K562 (cell line): ENCODE results near the gene RDH5. TPM values are rescaled to one million over a fixed set of nuclear protein-coding genes. Genes with fewer than 3 reads are reported as not detected.

Experiments
- CHD1 ChIP-seq: fragments of 200-600 bp; sonication (generic); IDR thresholded peaks from one replicate; pipeline ENCODE4 v1.6.1; 2012; ENCODE audit warnings: mild to moderate bottlenecking, moderate library complexity, low read length, inconsistent platforms
- ELK1 ChIP-seq: sonication (generic); formaldehyde crosslinking; IDR thresholded peaks from 2 replicates; pipeline ENCODE4 v1.8.1; 2022; ENCODE audit warnings: missing genetic modification reagents
- FOSL1 ChIP-seq: fragments of 200-800 bp; sonication (Bioruptor generic); conservative IDR thresholded peaks from 2 replicates; pipeline ENCODE4 v1.6.1; 2016; ENCODE audit warnings: missing genetic modification characterization, missing compliant biosample characterization
- IRF1 ChIP-seq: sonication (generic); formaldehyde crosslinking; IDR thresholded peaks from 2 replicates; pipeline ENCODE4 v1.8.0; 2022; ENCODE audit warnings: missing genetic modification reagents, mild to moderate bottlenecking, borderline replicate concordance
- KLF6 ChIP-seq: fragments of 250-450 bp; sonication (Bioruptor Pico); IDR thresholded peaks from 2 replicates; pipeline ENCODE4 v1.4.0; 2020; ENCODE audit warnings: mild to moderate bottlenecking, moderate library complexity, borderline replicate concordance
- L3MBTL2 ChIP-seq: fragments of 450-650 bp; IDR thresholded peaks from 2 replicates; pipeline ENCODE4 v1.6.1; 2016; ENCODE audit warnings: mild to moderate bottlenecking, moderate library complexity
- MAFG ChIP-seq: fragments of 450-650 bp; conservative IDR thresholded peaks from 2 replicates; pipeline ENCODE4 v1.6.1; 2016; ENCODE audit warnings: missing genetic modification characterization, missing compliant biosample characterization
- POLR3G ChIP-seq: IDR thresholded peaks from 2 replicates; pipeline ENCODE4 v1.6.1; 2011; ENCODE audit not compliant: insufficient read length, insufficient replicate concordance; ENCODE audit errors: extremely low read depth
- PRPF4 ChIP-seq: fragments of 200-400 bp; formaldehyde crosslinking; IDR thresholded peaks from one replicate; pipeline ENCODE4 v1.6.1; 2017; ENCODE audit warnings: low read length, low read depth, mild to moderate bottlenecking; ENCODE audit not compliant: insufficient read depth, poor library complexity, severe bottlenecking
- REST ChIP-seq, 2 experiments: fragments of 450-650 bp; formaldehyde crosslinking in 1 of 2; IDR thresholded peaks; 2 replicates each; pipeline versions ENCODE4 v1.4.0 to v1.6.1; 2014 to 2020; ENCODE audit warnings: mild to moderate bottlenecking in 2 of 2, borderline replicate concordance in 1 of 2, low read depth in 1 of 2
- SMAD4 ChIP-seq: fragments of 250-450 bp; sonication (Bioruptor Pico); conservative IDR thresholded peaks from 2 replicates; pipeline ENCODE4 v1.8.0; 2021; ENCODE audit warnings: inconsistent platforms, mild to moderate bottlenecking, moderate library complexity
- TOE1 ChIP-seq, 2 experiments: fragments of 450-650 bp in 1 of 2; sonication (generic) in 1 of 2; formaldehyde crosslinking in 1 of 2; IDR thresholded peaks; 2 replicates each; pipeline versions ENCODE4 v1.7.1 to v1.8.0; 2016 to 2022; ENCODE audit warnings: borderline replicate concordance in 2 of 2, mild to moderate bottlenecking in 2 of 2, antibody characterized with exemption in 1 of 2, inconsistent platforms in 1 of 2, low read depth in 1 of 2, missing genetic modification reagents in 1 of 2, moderate library complexity in 1 of 2
- ZBTB8A ChIP-seq: fragments of 450-650 bp; IDR thresholded peaks from 2 replicates; pipeline ENCODE4 v1.6.1; 2018; ENCODE audit warnings: mild to moderate bottlenecking, moderate library complexity; ENCODE audit not compliant: partially characterized antibody
- ZNF232 ChIP-seq: sonication (generic); formaldehyde crosslinking; IDR thresholded peaks from 2 replicates; pipeline ENCODE4 v1.8.0; 2022; ENCODE audit warnings: mild to moderate bottlenecking, missing genetic modification reagents
- ZNF561 ChIP-seq: fragments of 450-650 bp; formaldehyde crosslinking; conservative IDR thresholded peaks from 2 replicates; pipeline ENCODE4 v1.4.0; 2020; ENCODE audit warnings: mild to moderate bottlenecking, moderate library complexity
- polyA plus RNA-seq, 8 experiments: library from polyadenylated mRNA; depleted of rRNA in 4 of 8; stranded (reverse) in 5 of 8; unstranded in 3 of 8; fragments of >200 nt; fragmentation: Nextera tagmentation in 2 of 8; fragmentation: Illumina TruSeq in 1 of 8; extraction: Ambion mirVana in 2 of 8; extraction: Trizol in 1 of 8; gene quantifications; 2 replicates each; pipeline versions ENCODE4 v1.2.1 to v1.2.3, GENCODE V29; 2011 to 2014; ENCODE audit warnings: inconsistent platforms in 1 of 8, missing spikeins in 1 of 8
- total RNA-seq, 7 experiments: library from RNA; depleted of rRNA in 6 of 7; stranded (reverse); fragments of >200 nt in 6 of 7; fragmentation: Illumina TruSeq in 2 of 7; extraction: Trizol in 2 of 7; gene quantifications; 2 replicates each; pipeline versions ENCODE4 v1.2.1 to v1.2.3, GENCODE V29; 2011 to 2021; ENCODE audit warnings: low replicate concordance in 1 of 7
- TF ChIP-seq, protein P1 (sequence below): fragments of 250-450 bp; sonication (Bioruptor Pico); IDR thresholded peaks from 2 replicates; pipeline ENCODE4 v1.8.0; 2021; ENCODE audit warnings: moderate library complexity, mild to moderate bottlenecking, inconsistent platforms

RDH5 gene
- total and polyA plus RNA-seq, 9 of the 15 experiments (the other 6 are each of a cell fraction or from before 2014, with no cell fraction given) = 0.28 to 2.0 (median 1.1) TPM; not detected in 1

DNA sequence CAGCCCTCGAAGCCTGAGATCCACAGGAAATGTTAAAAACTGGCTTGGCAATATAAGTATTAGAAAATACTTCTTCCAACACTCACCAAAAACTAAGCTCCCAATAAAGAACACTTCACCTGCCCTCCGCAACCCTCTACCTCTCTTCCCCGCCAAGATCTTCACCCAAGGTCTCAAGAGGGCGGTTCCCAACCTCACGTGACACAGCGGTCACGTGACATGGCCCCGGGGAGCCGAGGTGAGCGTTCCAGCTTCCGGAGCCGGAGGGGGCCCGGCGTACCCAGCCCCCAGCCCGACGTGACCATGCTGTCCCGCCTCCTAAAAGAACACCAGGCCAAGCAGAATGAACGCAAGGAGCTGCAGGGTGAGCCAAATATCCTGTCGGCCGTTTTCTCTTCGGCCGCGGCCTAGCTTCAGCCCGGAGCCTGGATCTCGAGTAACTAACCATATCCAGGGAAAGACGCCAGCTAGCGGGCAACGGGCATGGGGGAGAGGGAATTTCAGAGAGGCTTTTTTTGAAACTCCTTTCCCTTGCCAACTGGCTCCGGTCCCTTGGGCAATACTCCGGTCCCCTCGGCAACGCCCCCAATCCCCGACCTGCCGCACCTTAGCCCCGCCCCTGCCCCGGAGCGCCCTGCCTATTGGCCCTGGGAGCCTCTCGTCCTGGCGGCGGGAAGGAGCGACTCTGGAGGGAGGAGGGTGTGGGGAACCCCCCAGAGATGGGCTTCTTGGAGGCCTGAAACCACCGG lies 4.2 kb upstream of the RDH5 start, which contains the start of gene BLOC1S1 (continued):
- TF ChIP-seq ZNF561 (CRISPR knock-in tag) = no peak
- no peak for TF ChIP-seq PRPF4
- no peak for TF ChIP-seq CHD1
- no peak for TF ChIP-seq ZBTB8A
- TF ChIP-seq KLF6 (CRISPR knock-in tag) = 0 out of 2 replicates have a peak, but pooled peaks have one; percentile 19
- TF ChIP-seq TOE1 (IDR thresholded peaks at IDR 0.05; ENCODE audit: borderline replicate concordance) = peak; percentile 100
- no peak for TF ChIP-seq TOE1 (CRISPR knock-in tag; IDR thresholded peaks at IDR 0.05; ENCODE audit: borderline replicate concordance, low read depth)
- peak; percentile 96 for TF ChIP-seq REST (IDR thresholded peaks at IDR 0.05; ENCODE audit: borderline replicate concordance)
- 0 out of 2 replicates have a peak, but pooled peaks have one; percentile 24 for TF ChIP-seq REST (CRISPR knock-in tag; IDR thresholded peaks at IDR 0.05; ENCODE audit: low read depth)
- TF ChIP-seq, protein P1, sequence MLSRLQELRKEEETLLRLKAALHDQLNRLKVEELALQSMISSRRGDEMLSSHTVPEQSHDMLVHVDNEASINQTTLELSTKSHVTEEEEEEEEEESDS (CRISPR knock-in tag) = no peak
- TF ChIP-seq L3MBTL2 = peak; percentile 83
- TF ChIP-seq POLR3G = no peak
- TF ChIP-seq SMAD4 (CRISPR knock-in tag) = peak; percentile 60
- TF ChIP-seq IRF1 (CRISPR knock-in tag) = no peak
- TF ChIP-seq MAFG (tag) = no peak
- no peak for TF ChIP-seq FOSL1 (tag)
- no peak for TF ChIP-seq ZNF232 (CRISPR knock-in tag)
- no peak for TF ChIP-seq ELK1 (CRISPR knock-in tag)
